ENCODE measurements around the gene CNNM1.

DNA sequence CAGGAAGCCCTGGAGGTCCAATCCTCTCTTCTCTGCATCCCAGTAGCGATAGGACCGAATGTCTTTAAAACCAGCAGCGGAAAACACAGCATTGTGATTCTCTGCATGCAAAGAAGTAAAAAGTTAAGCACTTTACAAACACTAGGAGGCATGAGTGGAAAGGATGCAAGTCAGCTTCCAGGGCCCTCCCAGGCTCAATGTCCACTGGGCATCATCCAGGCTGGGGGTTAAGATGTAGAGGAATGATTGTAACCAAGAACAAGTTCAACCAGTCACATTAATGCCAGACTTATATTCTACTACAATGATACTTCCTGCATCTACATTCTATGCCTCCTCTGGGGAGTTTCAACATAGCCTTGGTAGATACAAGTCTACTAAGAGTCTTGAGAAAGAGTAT lies 77.0 kb downstream of the CNNM1 start:
- TF ChIP-seq, protein P1, sequence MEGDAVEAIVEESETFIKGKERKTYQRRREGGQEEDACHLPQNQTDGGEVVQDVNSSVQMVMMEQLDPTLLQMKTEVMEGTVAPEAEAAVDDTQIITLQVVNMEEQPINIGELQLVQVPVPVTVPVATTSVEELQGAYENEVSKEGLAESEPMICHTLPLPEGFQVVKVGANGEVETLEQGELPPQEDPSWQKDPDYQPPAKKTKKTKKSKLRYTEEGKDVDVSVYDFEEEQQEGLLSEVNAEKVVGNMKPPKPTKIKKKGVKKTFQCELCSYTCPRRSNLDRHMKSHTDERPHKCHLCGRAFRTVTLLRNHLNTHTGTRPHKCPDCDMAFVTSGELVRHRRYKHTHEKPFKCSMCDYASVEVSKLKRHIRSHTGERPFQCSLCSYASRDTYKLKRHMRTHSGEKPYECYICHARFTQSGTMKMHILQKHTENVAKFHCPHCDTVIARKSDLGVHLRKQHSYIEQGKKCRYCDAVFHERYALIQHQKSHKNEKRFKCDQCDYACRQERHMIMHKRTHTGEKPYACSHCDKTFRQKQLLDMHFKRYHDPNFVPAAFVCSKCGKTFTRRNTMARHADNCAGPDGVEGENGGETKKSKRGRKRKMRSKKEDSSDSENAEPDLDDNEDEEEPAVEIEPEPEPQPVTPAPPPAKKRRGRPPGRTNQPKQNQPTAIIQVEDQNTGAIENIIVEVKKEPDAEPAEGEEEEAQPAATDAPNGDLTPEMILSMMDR (conservative IDR thresholded peaks at IDR 0.05): no peak
- no peak for TF ChIP-seq ZFX (IDR thresholded peaks at IDR 0.05)

Measured in C4-2B (cell line).